Activated naive CD8-positive, alpha-beta T cell treated with anti-CD3 and anti-CD28 coated beads for 36 hours (primary cell): ENCODE data around the gene MYBPC3. TPM values are rescaled to one million over a fixed set of nuclear protein-coding genes. Genes with fewer than 3 reads are reported as not detected.
"Not testable (repeated sequence)": the region's sequence is repeated elsewhere in the genome, so short reads cannot be mapped to it uniquely, and the experiment has no call there.

Source experiments
- DNase-seq: peaks from one replicate; pipeline ENCODE4 v3.0.0; 2021
- H3K27ac Mint-ChIP-seq: one replicate; pipeline ENCODE4 v1.8.0; 2022; ENCODE audit warnings: mild to moderate bottlenecking, moderate library complexity, mixed read lengths
- H3K27me3 Mint-ChIP-seq: one replicate; pipeline ENCODE4 v1.8.0; 2022; ENCODE audit warnings: mild to moderate bottlenecking, mixed read lengths
- H3K36me3 Mint-ChIP-seq: one replicate; pipeline ENCODE4 v1.8.0; 2021; ENCODE audit warnings: mild to moderate bottlenecking, mixed read lengths
- H3K4me1 Mint-ChIP-seq: one replicate; pipeline ENCODE4 v1.8.0; 2021; ENCODE audit warnings: mixed read lengths
- H3K4me3 Mint-ChIP-seq: one replicate; pipeline ENCODE4 v1.8.0; 2022; ENCODE audit warnings: mild to moderate bottlenecking, moderate library complexity, mixed read lengths
- H3K9me3 Mint-ChIP-seq: one replicate; pipeline ENCODE4 v1.8.0; 2022; ENCODE audit warnings: mixed read lengths
- total RNA-seq, 2 experiments: library from RNA; stranded (reverse); gene quantifications; one replicate each; pipeline ENCODE4 v1.2.3, GENCODE V29; 2021

MYBPC3 gene
- total RNA-seq, 2 experiments from 2014 or later, result not detected

GRCh38 chr11:47340980-47341775 lies 11.3 kb downstream of the MYBPC3 start:
- Mint-ChIP-seq H3K36me3 (no peaks in the 10 kb centered on the region), H3K4me3 (no peak overlapping the region), H3K27me3 (no peaks in the 10 kb centered on the region), H3K9me3 (no peaks in the 10 kb centered on the region), H3K27ac (no peak overlapping the region), H3K4me1 (no peaks in the 10 kb centered on the region)
- DNase-seq, result no peak

DNA sequence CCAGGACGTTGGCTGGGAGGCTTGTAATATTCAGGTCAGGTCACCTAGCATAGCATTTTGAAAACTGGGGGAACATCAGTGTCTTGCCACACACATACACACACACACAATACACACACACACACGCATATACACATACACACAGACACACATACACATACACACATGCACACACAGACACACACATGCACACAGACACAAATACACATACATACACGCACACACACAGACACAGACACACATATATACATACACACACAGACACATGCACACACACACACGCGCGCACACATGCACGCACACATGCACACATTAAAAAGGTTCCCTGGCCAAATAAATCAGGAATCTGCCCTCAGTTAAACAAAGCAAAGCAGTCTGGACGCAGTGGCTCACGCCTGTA lies 12.5 kb downstream of the MYBPC3 start:
- Mint-ChIP-seq H3K27ac (no peak overlapping the region), H3K27me3 (no peaks in the 10 kb centered on the region), H3K4me1 (no peaks in the 10 kb centered on the region), H3K9me3 (no peaks in the 10 kb centered on the region), H3K4me3 (no peak overlapping the region), H3K36me3 (no peaks in the 10 kb centered on the region)
- DNase-seq, result no peak

GRCh38 chr11:47338396-47339241 lies 13.9 kb downstream of the MYBPC3 start:
- H3K4me1 Mint-ChIP-seq, result no peaks in the 10 kb centered on the region
- H3K27ac Mint-ChIP-seq, result no peak overlapping the region
- no peaks in the 10 kb centered on the region for H3K36me3 Mint-ChIP-seq
- DNase-seq, result no peak
- H3K9me3 Mint-ChIP-seq, result no peaks in the 10 kb centered on the region
- no peak overlapping the region for H3K4me3 Mint-ChIP-seq
- H3K27me3 Mint-ChIP-seq, result no peaks in the 10 kb centered on the region

GRCh38 chr11:47337229-47337924 lies 15.1 kb downstream of the MYBPC3 start:
- no peaks in the 10 kb centered on the region for H3K36me3 Mint-ChIP-seq
- no peak overlapping the region for H3K4me3 Mint-ChIP-seq
- no peaks in the 10 kb centered on the region for H3K4me1 Mint-ChIP-seq
- H3K27me3 Mint-ChIP-seq, result no peaks in the 10 kb centered on the region
- no peak for DNase-seq
- no peak overlapping the region for H3K27ac Mint-ChIP-seq
- H3K9me3 Mint-ChIP-seq, result no peaks in the 10 kb centered on the region

DNA sequence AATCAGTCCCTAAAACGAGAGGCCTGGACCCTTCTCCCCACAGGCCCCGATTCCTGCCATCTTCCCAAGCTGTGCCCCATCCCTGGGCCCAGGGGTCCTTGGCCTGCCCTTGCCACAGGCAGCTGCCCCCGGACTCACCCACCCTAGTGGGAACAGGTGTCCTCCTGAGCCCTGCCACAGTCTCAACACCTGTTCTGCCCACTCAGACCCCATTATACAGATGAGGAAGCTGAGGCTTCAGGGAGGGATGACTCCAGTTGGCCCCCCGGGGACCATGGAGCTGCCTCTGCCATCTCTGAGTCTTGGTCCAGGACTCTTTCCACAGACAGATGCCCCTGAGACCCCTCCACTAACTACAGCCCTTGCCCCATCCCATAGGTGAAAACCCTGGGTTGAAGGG lies 15.9 kb downstream of the MYBPC3 start:
- DNase-seq, result no peak
- no peaks in the 10 kb centered on the region for H3K36me3 Mint-ChIP-seq
- H3K9me3 Mint-ChIP-seq, result no peaks in the 10 kb centered on the region
- H3K27ac Mint-ChIP-seq, result no peak overlapping the region
- no peak overlapping the region for H3K4me3 Mint-ChIP-seq
- no peaks in the 10 kb centered on the region for H3K27me3 Mint-ChIP-seq
- H3K4me1 Mint-ChIP-seq, result no peaks in the 10 kb centered on the region

DNA sequence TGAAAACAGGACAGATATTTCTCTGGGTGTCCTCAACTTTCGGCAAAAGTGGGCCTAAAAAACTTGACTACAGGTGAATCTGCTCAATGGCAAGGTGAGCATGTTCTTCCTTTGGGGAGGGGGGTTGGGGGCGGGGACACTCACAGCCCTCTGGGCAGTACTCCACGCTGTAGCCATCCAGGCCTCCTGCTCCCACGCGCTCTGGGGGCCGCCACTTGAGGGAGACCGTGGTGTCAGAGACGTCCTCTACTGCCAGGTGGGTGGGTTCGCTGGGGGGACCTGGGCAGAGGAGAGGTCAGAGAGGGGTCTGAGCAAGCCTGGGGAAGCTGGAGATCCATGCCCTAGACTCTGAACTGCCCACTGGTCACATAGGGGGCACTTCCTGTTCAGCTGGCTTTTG lies 16.8 kb downstream of the MYBPC3 start:
- H3K27me3 Mint-ChIP-seq, result no peaks in the 10 kb centered on the region
- H3K4me1 Mint-ChIP-seq, result no peaks in the 10 kb centered on the region
- H3K9me3 Mint-ChIP-seq, result no peaks in the 10 kb centered on the region
- no peaks in the 10 kb centered on the region for H3K36me3 Mint-ChIP-seq
- H3K27ac Mint-ChIP-seq, result no peak overlapping the region
- DNase-seq, result no peak
- no peak overlapping the region for H3K4me3 Mint-ChIP-seq

GRCh38 chr11:47334699-47335411 lies 17.6 kb downstream of the MYBPC3 start:
- H3K27ac Mint-ChIP-seq, DNase-seq, H3K27me3 Mint-ChIP-seq, H3K4me3 Mint-ChIP-seq, H3K4me1 Mint-ChIP-seq, H3K36me3 Mint-ChIP-seq, H3K9me3 Mint-ChIP-seq: not testable (repeated sequence)

GRCh38 chr11:47333886-47334443 lies 18.5 kb downstream of the MYBPC3 start:
- Mint-ChIP-seq H3K4me3 (no peak overlapping the region), H3K9me3 (no peaks in the 10 kb centered on the region), H3K36me3 (peaks cover 2% of the 10 kb centered on the region), H3K27ac (no peak overlapping the region), H3K27me3 (no peaks in the 10 kb centered on the region), H3K4me1 (no peaks in the 10 kb centered on the region)
- DNase-seq, result no peak

DNA sequence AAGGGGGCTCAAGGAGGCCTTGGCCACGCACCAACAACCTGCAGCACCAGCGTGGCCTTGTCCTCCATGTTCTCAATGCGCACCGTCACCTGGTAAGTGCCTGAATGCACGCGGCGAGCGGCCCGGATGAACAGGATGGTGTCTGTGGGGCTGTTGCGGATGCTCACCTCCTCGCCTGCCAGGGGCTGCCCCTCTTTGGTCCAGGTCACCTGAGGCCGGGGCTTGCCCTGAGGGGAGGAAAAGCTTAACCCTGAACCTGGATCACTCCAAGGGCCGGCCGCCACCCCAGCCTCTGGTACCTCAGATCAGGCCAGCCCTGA lies 19.0 kb downstream of the MYBPC3 start:
- Mint-ChIP-seq H3K27me3 (no peaks in the 10 kb centered on the region), H3K4me3 (no peak overlapping the region), H3K9me3 (no peaks in the 10 kb centered on the region), H3K36me3 (peaks cover 2% of the 10 kb centered on the region), H3K4me1 (no peaks in the 10 kb centered on the region), H3K27ac (no peak overlapping the region)
- no peak for DNase-seq

GRCh38 chr11:47332791-47333525 lies 19.5 kb downstream of the MYBPC3 start:
- H3K9me3 Mint-ChIP-seq, result no peaks in the 10 kb centered on the region
- no peaks in the 10 kb centered on the region for H3K27me3 Mint-ChIP-seq
- peaks cover 2% of the 10 kb centered on the region for H3K36me3 Mint-ChIP-seq
- H3K4me3 Mint-ChIP-seq, result no peak overlapping the region
- H3K4me1 Mint-ChIP-seq, result no peaks in the 10 kb centered on the region
- no peak for DNase-seq
- no peak overlapping the region for H3K27ac Mint-ChIP-seq

DNA sequence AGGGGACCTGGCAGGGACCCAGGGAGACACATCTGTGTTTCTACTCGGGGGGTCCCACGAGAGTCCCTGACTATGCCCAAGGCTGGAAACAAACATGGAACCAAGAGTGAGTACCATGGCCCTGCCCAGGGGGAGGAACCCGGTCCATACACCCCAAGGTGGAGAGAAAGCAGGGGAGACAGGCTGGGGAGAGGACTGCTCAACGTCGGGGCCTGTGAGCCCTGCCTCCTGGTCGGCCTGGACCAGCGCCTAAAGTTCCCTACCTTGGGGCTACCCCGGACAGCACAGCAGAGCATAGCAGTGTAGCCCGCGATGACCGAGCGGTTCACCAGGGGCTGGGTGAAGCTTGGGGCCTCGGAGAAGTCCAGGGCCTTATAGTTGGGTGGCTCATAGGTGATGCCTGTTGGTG lies 20.2 kb downstream of the MYBPC3 start:
- DNase-seq, result no peak
- H3K4me1 Mint-ChIP-seq, result no peaks in the 10 kb centered on the region
- no peaks in the 10 kb centered on the region for H3K9me3 Mint-ChIP-seq
- no peak overlapping the region for H3K4me3 Mint-ChIP-seq
- H3K36me3 Mint-ChIP-seq, result peaks cover 2% of the 10 kb centered on the region
- H3K27me3 Mint-ChIP-seq, result no peaks in the 10 kb centered on the region
- peak overlapping the region; percentile 8 for H3K27ac Mint-ChIP-seq

GRCh38 chr11:47331454-47332302 lies 20.8 kb downstream of the MYBPC3 start:
- H3K27me3 Mint-ChIP-seq, result no peaks in the 10 kb centered on the region
- H3K4me1 Mint-ChIP-seq, result no peaks in the 10 kb centered on the region
- DNase-seq, result no peak
- H3K27ac Mint-ChIP-seq, result peak overlapping the region; percentile 8
- H3K36me3 Mint-ChIP-seq, result peaks cover 2% of the 10 kb centered on the region
- H3K9me3 Mint-ChIP-seq, result no peaks in the 10 kb centered on the region
- H3K4me3 Mint-ChIP-seq, result no peak overlapping the region
